Measurements from ENCODE around the gene ESRRA. TPM values are rescaled to one million over a fixed set of nuclear protein-coding genes. Genes with fewer than 3 reads are reported as not detected.

The ESRRA gene
- total RNA-seq, 2 donors from 2014 or later, result 33.4 to 46.0 TPM

GRCh38 chr11:64344787-64345186, 39.5 kb downstream of the ESRRA start:
- no peak for ATAC-seq (ENCODE audit: insufficient number of reproducible peaks, low FRiP score, low read depth)
- TF ChIP-seq CTCF (IDR thresholded peaks at IDR 0.05), result no peak
- DNase-seq (ENCODE audit: low spot score), result no peak
- Histone ChIP-seq H3K4me1 (ENCODE audit: control insufficient read depth in 1 of 2, low read depth in 2 of 2) (peaks cover 3 to 12% of the 10 kb centered on the region in 2 donors), H3K27ac (no peak overlapping the region), H3K36me3 (no peaks in the 10 kb centered on the region), H3K27me3 (replicated peaks; ENCODE audit: insufficient read depth) (no peaks in the 10 kb centered on the region), H3K9me3 (no peaks in the 10 kb centered on the region), H3K4me3 (no peak overlapping the region)

GRCh38 chr11:64347193-64347867, 42.0 kb downstream of the ESRRA start:
- H3K4me3 ChIP-seq, result no peak overlapping the region
- ATAC-seq (ENCODE audit: insufficient number of reproducible peaks, low FRiP score, low read depth), result no peak
- no peaks in the 10 kb centered on the region for H3K9me3 ChIP-seq
- no peaks in the 10 kb centered on the region for H3K27me3 ChIP-seq (replicated peaks; ENCODE audit: insufficient read depth)
- H3K36me3 ChIP-seq, result no peaks in the 10 kb centered on the region
- H3K4me1 ChIP-seq (ENCODE audit: control insufficient read depth in 1 of 2, low read depth in 2 of 2), result no peaks in the 10 kb centered on the region
- DNase-seq (ENCODE audit: low spot score), result no peak
- no peak overlapping the region for H3K27ac ChIP-seq
- no peak for TF ChIP-seq CTCF (IDR thresholded peaks at IDR 0.05)

GRCh38 chr11:64348383-64349024, 43.2 kb downstream of the ESRRA start:
- no peaks in the 10 kb centered on the region for H3K27me3 ChIP-seq (replicated peaks; ENCODE audit: insufficient read depth)
- no peaks in the 10 kb centered on the region for H3K4me1 ChIP-seq (ENCODE audit: control insufficient read depth in 1 of 2, low read depth in 2 of 2)
- H3K27ac ChIP-seq, result no peak overlapping the region
- DNase-seq (ENCODE audit: low spot score), result no peak
- H3K36me3 ChIP-seq, result no peaks in the 10 kb centered on the region
- TF ChIP-seq CTCF (IDR thresholded peaks at IDR 0.05), result no peak
- no peak overlapping the region for H3K4me3 ChIP-seq
- no peaks in the 10 kb centered on the region for H3K9me3 ChIP-seq
- ATAC-seq (ENCODE audit: insufficient number of reproducible peaks, low FRiP score, low read depth), result no peak

GRCh38 chr11:64349025-64349387, 43.7 kb downstream of the ESRRA start:
- no peaks in the 10 kb centered on the region for H3K9me3 ChIP-seq
- no peaks in the 10 kb centered on the region for H3K27me3 ChIP-seq (replicated peaks; ENCODE audit: insufficient read depth)
- no peak for TF ChIP-seq CTCF (IDR thresholded peaks at IDR 0.05)
- DNase-seq (ENCODE audit: low spot score), result no peak
- H3K4me1 ChIP-seq (ENCODE audit: control insufficient read depth in 1 of 2, low read depth in 2 of 2), result no peaks in the 10 kb centered on the region
- H3K27ac ChIP-seq, result no peak overlapping the region
- no peak for ATAC-seq (ENCODE audit: insufficient number of reproducible peaks, low FRiP score, low read depth)
- no peak overlapping the region for H3K4me3 ChIP-seq
- H3K36me3 ChIP-seq, result no peaks in the 10 kb centered on the region

GRCh38 chr11:64349404-64349803, 44.1 kb downstream of the ESRRA start:
- DNase-seq (ENCODE audit: low spot score), result no peak
- H3K9me3 ChIP-seq, result no peaks in the 10 kb centered on the region
- no peak for ATAC-seq (ENCODE audit: insufficient number of reproducible peaks, low FRiP score, low read depth)
- H3K4me1 ChIP-seq (ENCODE audit: control insufficient read depth in 1 of 2, low read depth in 2 of 2), result no peaks in the 10 kb centered on the region
- TF ChIP-seq CTCF (IDR thresholded peaks at IDR 0.05), result no peak
- H3K27ac ChIP-seq, result no peak overlapping the region
- H3K36me3 ChIP-seq, result no peaks in the 10 kb centered on the region
- no peak overlapping the region for H3K4me3 ChIP-seq
- H3K27me3 ChIP-seq (replicated peaks; ENCODE audit: insufficient read depth), result no peaks in the 10 kb centered on the region

All from thoracic aorta (tissue), 2 donors.